Right lobe of liver (tissue), 6 donors: ENCODE measurements around the gene SH3PXD2A. TPM values are rescaled to one million over a fixed set of nuclear protein-coding genes. Genes with fewer than 3 reads are reported as not detected.

Source experiments
- ATAC-seq, 4 donors: fragments of 200-7000 bp; cut with Tn5 transposase; one replicate each; pipeline ENCODE4 v1.9.1; 2020; ENCODE audit warnings: mild to moderate bottlenecking in 4 of 4, moderate library complexity in 4 of 4
- DNase-seq, 3 donors: peaks; one replicate each; pipeline ENCODE4 v3.0.0-alpha.2; 2020
- H3K27ac ChIP-seq, 3 donors: fragments of 200-600 bp; one replicate each; pipeline ENCODE4 v1.8.0; 2022
- H3K27me3 ChIP-seq, 2 donors: fragments of 200-600 bp; one replicate each; pipeline ENCODE4 v1.8.0; 2022
- H3K36me3 ChIP-seq, 4 donors: fragments of 200-600 bp; sonication (generic) in 1 of 4; one replicate each; pipeline versions ENCODE4 v1.5.1 to v1.8.0; 2017 to 2022; ENCODE audit warnings: control low read depth in 1 of 4
- H3K4me1 ChIP-seq, 4 donors: fragments of 200-600 bp; sonication (generic) in 1 of 4; one replicate each; pipeline versions ENCODE4 v1.5.1 to v1.8.0; 2017 to 2022; ENCODE audit warnings: control low read depth in 1 of 4
- H3K4me3 ChIP-seq, 3 donors: fragments of 200-600 bp; one replicate each; pipeline ENCODE4 v1.8.0; 2022
- H3K9me3 ChIP-seq, 4 donors: fragments of 200-600 bp; sonication (generic) in 1 of 4; one replicate each; pipeline versions ENCODE4 v1.5.1 to v1.8.0; 2017 to 2022; ENCODE audit warnings: control low read depth in 1 of 4
- POLR2A ChIP-seq: fragments of 450-650 bp; IDR thresholded peaks from one replicate; pipeline ENCODE4 v1.6.1; 2017; ENCODE audit warnings: antibody characterized with exemption, mild to moderate bottlenecking
- WGBS: methylation state at CpG from one replicate; pipeline ENCODE4 v1.1.6; 2018; ENCODE audit warnings: low coverage, low lambda C conversion rate; ENCODE audit not compliant: insufficient coverage; ENCODE audit errors: missing lambda C conversion rate; 5-methylcytosine and 5-hydroxymethylcytosine counted together
- intact Hi-C, 2 donors: fragments of 100-400 bp; cut with DNase I; formaldehyde crosslinking; loops; one replicate each; pipeline versions ENCODE4 v1.11.2 to v1.14.1; 2022
- total RNA-seq, 6 experiments: library from RNA; depleted of rRNA in 2 of 6; stranded (reverse); fragments of >200 nt in 2 of 6; fragmentation: NEBNext Ultra II Directional in 3 of 6; extraction: Animal tissue kit (Norgen Biotek cat#: 25700) in 3 of 6; gene quantifications; one replicate each; pipeline versions ENCODE4 v1.1.0 to v1.2.4, GENCODE V29; 2016 to 2023
- TF ChIP-seq, protein P1 (sequence below), 4 donors: fragments of 200-600 bp in 3 of 4; fragments of 450-650 bp in 1 of 4; IDR thresholded peaks; one replicate each; pipeline versions ENCODE4 v1.5.1 to v1.8.0; 2016 to 2022; ENCODE audit warnings: antibody characterized with exemption in 4 of 4, mild to moderate bottlenecking in 2 of 4
- donor health status: DM: no; HTN: yes; CAD: no.
- donor health status: DM: no; HTN: no; CAD: no.
- donor health status: DM: no; HTN: no; CAD: no.
- donor health status: DM: no; HTN: yes; CAD: no.
- donor health status: DM: no; HTN: yes; CAD: no.

SH3PXD2A gene
- total RNA-seq, 6 experiments from 2014 or later = 3.0 to 38.3 (median 10.0) TPM

- DNase-seq (no peak), ATAC-seq (no peak)
- TF ChIP-seq, protein P1, sequence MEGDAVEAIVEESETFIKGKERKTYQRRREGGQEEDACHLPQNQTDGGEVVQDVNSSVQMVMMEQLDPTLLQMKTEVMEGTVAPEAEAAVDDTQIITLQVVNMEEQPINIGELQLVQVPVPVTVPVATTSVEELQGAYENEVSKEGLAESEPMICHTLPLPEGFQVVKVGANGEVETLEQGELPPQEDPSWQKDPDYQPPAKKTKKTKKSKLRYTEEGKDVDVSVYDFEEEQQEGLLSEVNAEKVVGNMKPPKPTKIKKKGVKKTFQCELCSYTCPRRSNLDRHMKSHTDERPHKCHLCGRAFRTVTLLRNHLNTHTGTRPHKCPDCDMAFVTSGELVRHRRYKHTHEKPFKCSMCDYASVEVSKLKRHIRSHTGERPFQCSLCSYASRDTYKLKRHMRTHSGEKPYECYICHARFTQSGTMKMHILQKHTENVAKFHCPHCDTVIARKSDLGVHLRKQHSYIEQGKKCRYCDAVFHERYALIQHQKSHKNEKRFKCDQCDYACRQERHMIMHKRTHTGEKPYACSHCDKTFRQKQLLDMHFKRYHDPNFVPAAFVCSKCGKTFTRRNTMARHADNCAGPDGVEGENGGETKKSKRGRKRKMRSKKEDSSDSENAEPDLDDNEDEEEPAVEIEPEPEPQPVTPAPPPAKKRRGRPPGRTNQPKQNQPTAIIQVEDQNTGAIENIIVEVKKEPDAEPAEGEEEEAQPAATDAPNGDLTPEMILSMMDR (IDR thresholded peaks at IDR 0.05) = no peak
- no peak for TF ChIP-seq POLR2A
- 81% methylated on average over 3 of the region's 9 CpGs for WGBS
- H3K4me1 ChIP-seq = peaks cover 0 to 11% (median 0%) of the 10 kb centered on the region in 4 donors
- intact Hi-C loops = no loop called here
- no peak overlapping the region for H3K27ac ChIP-seq
- no peaks in the 10 kb centered on the region for H3K9me3 ChIP-seq
- no peak overlapping the region for H3K4me3 ChIP-seq
- no peaks in the 10 kb centered on the region for H3K27me3 ChIP-seq
- H3K36me3 ChIP-seq = no peaks in the 10 kb centered on the region
Measured at GRCh38 chr10:103784723-103785418, 70.5 kb downstream of the SH3PXD2A start.

DNA sequence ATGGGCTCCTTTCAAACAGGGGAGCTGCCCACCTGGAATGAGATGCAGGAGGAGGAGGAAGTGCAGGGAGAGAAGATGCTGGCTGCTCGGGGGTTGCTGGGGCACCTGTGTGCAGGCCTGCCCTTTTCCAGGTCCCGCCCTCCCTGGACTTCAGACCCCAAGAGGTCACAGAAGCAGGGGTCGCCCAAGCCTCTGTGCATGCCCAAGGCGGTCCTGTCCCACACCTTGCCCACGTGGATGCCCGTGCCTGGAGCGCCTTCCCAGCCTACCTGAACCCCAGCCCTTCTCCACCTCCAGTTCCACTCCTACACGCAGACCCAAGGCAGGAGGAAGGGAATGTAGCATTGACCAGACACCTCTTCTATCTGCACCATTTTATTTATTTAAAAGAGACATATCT lies 71.3 kb downstream of the SH3PXD2A start:
- H3K27ac ChIP-seq = no peak overlapping the region
- DNase-seq (no peak), ATAC-seq (no peak)
- no peak for TF ChIP-seq POLR2A
- TF ChIP-seq, protein P1 (IDR thresholded peaks at IDR 0.05) = no peak
- no peaks in the 10 kb centered on the region for H3K36me3 ChIP-seq
- H3K27me3 ChIP-seq = no peaks in the 10 kb centered on the region
- no peaks in the 10 kb centered on the region for H3K9me3 ChIP-seq
- H3K4me3 ChIP-seq = no peak overlapping the region
- 80% methylated on average over 1 of the region's 8 CpGs for WGBS
- H3K4me1 ChIP-seq = peaks cover 0 to 18% (median 0%) of the 10 kb centered on the region in 4 donors
- intact Hi-C loops = no loop called here

DNA sequence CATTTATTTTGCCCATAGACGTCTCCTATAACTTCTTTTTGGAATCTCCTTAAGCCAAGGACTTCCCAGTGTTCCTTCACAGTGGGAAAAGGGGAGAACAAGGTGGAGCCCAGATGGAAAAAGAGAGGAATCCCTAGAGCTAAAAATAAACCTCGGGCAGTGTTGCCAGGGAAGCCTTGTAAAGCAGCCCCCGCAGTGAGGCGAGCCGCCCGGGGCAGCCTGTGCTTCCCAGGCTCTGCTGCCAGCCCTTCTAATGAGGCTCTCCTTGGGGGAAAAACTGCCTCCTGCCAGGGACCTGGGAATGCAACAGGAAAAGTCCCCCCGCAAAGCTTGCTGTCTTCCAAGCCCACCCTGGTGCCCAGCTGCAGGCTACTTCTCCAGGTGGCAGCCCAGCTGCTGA lies 71.7 kb downstream of the SH3PXD2A start:
- ATAC-seq = no peak

GRCh38 chr10:103781329-103782061 lies 73.9 kb downstream of the SH3PXD2A start:
- 100% methylated on average over 1 of the region's 6 CpGs for WGBS
- no peaks in the 10 kb centered on the region for H3K36me3 ChIP-seq
- intact Hi-C loops = no loop called here
- no peak overlapping the region for H3K27ac ChIP-seq
- no peaks in the 10 kb centered on the region for H3K9me3 ChIP-seq
- no peaks in the 10 kb centered on the region for H3K27me3 ChIP-seq
- no peak for TF ChIP-seq POLR2A
- TF ChIP-seq, protein P1 (IDR thresholded peaks at IDR 0.05) = no peak
- ATAC-seq = peak in 1 of 4 donors; percentile 25
- DNase-seq = no peak
- H3K4me3 ChIP-seq = no peak overlapping the region
- H3K4me1 ChIP-seq = peaks cover 0 to 18% (median 0%) of the 10 kb centered on the region in 4 donors

More for the DNA sequence above, 71.7 kb downstream of the SH3PXD2A start:
- DNase-seq = no peak
- intact Hi-C loops = no loop called here
- 75% methylated on average over 1 of the region's 7 CpGs for WGBS
- no peaks in the 10 kb centered on the region for H3K36me3 ChIP-seq
- peaks cover 0 to 18% (median 0%) of the 10 kb centered on the region in 4 donors for H3K4me1 ChIP-seq
- H3K9me3 ChIP-seq = no peaks in the 10 kb centered on the region
- no peak overlapping the region for H3K27ac ChIP-seq
- TF ChIP-seq POLR2A = no peak
- TF ChIP-seq, protein P1 (IDR thresholded peaks at IDR 0.05) = no peak
- no peak overlapping the region for H3K4me3 ChIP-seq
- H3K27me3 ChIP-seq = no peaks in the 10 kb centered on the region
